ENCODE results near the gene MTA1.

MTA1 gene

DNA sequence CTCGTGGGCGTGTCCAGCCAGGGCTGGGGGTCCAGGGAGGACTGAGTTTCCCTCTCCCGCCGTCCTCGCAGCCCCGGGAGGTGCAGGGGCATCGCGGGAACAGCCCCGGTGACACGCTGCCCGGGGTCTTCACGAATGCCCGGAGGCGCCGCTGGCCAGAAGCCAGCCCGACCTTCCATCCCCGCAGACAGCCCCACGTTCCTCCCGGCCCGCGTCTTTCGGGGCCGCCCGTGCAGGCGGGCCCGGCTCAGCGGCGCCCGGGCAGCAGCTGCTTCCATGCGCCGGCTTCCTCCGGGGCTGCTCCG is 70.6 kb downstream of the MTA1 start:
- no peak for DNase-seq

DNA sequence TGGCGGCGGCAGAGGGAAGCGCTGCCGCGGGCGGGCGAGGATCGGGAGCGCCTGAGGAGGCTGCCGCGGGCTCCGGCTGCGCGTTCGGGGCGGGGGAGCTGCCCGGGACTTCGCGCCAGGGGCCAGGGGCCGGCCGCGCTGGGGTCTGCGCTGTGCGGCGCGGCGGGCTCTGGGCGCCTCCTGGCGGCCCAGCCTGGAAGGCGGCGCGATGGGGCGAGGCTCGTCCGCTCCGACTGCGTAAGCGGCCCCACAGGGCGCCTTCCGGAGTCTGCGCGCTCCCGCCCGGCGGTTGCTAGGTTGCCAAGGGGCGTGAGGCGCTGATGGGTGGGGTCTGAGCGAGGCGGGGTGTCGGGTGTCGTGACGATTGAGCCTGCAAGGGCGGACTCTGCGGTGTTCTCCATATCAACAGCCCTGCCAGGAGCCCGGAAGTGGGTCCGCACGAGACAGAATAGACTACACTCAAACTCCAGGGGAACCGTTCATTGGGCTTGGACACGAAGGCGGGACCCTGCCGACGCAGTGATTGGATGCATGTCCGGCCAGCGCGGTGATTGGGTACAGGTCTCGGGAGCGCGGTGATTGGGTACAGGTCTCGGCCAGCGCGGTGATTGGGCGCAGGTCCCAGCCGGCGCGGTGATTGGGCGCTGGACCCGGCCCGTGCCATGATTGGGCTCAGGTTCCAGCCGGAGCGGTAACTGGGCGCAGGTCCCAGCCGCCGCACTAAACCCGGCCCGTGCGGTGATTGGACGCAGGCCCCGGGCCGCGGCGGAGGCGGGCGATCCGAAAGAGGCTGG is 71.1 kb downstream of the MTA1 start, which contains the start of gene TEDC1:
Gene TEDC1, plus strand, starts transcription at position 675 of the 794 bp plus-strand sequence. CDS start 130 bp downstream, outside the sequence.
- peak; percentile 100 for DNase-seq

DNA sequence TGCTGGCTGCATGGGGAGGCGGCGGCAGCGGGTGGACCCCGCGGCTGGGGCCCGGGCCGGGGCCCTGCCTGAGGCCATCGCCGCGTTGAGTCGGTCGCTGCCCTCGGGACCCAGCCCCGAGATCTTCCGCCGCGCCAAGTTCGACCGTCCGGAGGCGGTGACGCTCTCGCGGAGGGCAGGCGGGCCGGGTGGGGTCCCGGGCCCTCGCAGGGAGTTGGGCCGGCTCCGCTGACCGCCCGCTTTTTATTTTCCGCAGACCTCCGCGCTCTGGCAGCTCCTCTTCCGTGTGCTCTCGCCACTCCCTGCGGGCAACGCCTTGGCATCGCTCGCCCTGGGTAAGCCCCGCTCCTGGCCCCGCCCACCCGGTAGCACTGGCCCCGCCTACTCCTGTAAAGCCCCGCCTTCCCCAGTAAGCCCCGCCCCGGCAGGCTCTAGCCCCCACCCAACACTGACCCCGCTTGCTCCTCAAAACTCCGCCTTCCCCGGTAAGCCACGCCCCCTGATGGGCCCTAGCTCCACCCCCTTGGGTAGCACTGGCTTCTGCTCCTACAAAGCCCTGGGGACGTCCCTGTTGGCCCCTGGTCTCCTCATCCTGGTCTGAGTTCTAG is 71.8 kb downstream of the MTA1 start:
- peak; percentile 94 for DNase-seq

DNA sequence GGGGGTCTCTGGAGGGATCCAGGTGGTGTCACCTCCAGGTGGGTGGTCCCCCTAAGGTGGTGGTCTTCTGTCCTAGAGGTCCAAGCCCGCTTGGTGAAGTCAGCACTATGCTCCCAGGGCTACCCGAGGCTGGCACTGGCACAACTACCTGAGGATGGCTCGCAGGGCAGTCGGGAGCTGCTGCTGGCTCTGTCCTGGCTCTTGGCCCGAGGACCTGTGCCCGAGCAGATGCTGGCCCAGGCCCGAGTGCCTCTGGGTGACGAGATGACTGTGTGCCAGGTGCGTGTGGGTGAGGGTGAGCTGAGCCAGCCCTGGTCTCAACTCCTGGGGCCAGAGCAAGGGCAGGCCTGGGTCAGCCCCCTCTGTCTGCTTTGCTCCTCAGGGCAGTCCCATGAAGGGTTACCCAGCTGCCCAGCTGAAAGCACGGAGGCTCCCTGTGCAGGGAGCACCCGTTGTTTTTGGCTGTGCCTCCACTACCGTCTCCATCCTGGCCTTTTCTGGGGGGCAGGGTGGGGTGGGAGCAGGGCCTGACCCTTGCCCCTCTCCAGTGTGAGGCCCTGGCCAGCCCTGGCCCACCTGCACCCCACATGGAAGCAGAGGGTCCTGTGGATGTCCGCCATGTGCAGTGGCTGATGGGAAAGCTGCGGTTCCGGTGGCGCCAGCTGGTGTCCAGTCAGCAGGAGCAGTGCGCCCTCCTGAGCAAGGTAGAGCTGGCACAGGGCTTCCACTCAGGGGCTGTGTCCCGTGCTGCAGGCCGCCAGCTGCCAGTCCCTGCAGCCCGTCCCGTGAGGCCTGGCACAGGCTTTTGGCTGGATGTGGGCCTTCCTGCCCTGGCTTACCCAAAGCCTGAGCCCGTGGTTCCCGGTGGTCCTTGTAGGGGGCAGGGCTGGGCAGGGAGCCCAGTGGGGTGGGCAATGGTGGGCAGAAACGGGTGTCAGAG is 72.7 kb downstream of the MTA1 start:
- no peak for DNase-seq

DNA sequence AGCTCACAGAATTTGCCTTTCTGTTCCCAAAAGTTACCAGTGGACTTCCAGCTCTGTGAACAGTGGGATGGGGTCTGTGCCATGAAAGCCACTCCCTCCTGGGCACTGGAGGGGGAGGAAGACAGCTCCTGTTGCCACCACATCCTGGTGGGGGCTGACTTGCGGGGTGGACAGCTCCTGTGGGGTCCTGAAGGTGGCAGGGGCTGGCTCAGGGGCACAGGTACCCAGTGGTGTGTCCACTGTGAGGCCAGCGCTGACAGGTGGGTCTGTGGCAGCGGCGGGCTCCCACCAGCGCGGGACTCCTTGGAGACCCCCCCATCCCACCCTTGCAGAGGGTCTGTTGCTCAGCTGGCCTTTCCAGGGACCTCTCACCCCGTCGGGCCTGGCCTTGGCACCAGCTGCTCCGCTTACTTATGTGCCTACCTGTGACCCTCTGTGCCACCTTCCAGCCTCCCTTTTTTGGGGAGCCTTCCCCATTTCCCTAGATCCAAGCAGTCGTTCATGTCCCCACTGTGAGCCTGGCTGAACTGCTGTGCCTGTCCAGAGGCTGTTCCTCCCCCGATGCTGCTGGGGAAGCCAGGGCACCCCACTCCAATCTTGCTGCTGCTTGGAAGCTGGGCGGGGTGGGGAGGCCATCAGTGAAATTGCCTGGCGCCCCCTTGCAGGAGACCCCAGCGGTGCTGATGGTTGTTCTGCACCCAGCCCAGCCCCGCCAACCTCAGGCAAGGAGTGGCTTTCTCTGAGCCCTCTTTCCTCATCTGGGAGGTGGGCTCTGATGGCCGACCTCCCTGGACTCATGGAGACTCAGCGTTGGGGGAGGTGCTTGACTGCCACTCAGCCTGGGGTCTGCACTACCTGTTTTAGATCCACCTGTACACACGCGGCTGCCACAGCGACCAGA is 73.6 kb downstream of the MTA1 start:
- no peak for DNase-seq

DNA sequence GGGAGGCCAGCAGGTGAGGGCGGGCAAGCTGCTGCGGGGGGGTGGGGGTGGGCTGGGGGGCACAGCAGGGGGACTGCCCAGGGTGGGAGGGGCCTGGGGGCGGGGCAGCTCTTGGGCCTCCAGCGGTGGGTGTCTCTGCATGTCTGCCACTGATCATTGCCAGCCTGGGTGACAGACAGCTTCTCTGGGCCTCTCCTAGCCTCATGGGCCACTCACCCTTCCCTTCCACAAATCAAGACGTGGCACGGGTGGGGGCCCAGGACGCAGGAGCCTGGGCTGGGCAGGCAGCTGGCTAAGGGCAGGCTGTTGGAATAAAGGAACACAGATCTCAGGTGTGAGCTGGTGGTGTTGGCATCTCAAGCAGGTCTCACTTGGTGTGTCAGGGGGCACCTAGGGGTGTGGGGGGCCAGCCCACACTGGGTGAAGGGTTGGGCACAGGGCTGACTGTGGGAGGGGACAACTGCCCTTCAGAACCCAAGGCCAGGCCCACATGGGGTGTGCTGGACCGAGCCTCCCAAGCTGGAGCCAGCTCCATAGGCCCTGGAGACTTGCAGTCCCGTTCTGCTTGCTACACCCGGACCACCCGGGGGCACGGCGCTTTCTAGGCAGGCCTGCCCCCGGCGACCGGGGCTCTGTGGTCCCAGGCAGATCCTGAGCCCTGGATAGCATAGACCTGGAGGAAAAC is 74.4 kb downstream of the MTA1 start:
- no peak for DNase-seq

DNA sequence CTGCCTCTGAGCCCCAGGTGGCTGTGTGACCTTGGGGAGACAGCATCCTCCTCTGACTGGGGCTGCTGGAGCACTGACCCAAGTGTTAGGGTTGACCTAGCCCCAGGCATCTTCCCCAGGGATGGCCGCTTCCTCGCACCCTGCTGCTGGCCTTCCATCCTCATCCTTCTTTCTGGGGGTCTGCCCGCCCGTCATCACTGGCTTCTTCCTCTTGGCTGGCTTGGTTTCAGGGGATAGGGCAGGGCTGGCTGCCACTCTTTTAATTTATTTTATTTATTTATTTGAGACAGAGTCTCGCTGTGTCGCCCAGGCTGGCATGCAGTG is 74.9 kb downstream of the MTA1 start:
- DNase-seq, result no peak

DNA sequence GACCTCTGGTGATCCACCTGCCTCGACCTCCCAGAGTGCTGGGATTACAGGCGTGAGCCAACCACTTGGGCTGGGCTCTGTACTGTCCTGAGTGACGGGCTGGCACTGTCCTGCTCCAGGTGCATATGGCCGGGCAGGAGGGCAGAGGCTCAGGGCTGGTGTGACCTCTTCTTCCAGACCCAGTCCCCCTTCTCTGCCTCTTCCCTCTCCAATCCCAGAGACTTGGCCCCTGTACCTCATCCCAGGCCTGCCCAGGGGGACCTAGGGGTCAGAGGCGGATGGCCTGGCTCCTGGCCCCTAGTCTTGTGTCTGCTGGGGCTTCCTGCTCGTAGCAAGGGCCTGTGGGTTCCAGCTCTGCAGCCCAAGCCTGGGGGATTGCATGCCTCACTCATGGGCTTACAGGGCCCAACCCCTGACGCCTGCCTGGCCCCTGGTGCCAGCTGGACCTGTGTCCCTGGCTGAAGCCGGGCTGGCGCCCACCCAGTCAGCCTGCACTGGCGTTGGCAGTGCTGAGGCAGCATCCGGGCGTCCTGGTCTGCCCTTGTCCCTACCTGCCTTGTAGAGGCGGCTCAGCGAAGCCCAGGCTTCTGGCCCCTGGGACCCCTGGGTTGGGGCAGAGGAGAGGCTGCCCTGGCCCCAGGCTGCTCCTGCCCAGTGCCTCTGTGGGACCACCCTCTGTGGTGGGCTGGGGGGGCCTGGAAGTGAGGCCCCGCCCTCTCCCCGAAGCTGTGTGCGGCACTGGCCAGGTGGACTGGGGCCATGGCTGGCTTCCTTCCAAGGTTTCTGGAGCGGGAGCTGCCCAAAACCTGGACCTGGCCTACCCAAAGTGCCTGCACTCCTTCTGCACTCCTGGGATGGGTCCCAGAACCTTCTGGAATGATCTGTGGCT is 75.7 kb downstream of the MTA1 start:
- DNase-seq, result no peak

DNA sequence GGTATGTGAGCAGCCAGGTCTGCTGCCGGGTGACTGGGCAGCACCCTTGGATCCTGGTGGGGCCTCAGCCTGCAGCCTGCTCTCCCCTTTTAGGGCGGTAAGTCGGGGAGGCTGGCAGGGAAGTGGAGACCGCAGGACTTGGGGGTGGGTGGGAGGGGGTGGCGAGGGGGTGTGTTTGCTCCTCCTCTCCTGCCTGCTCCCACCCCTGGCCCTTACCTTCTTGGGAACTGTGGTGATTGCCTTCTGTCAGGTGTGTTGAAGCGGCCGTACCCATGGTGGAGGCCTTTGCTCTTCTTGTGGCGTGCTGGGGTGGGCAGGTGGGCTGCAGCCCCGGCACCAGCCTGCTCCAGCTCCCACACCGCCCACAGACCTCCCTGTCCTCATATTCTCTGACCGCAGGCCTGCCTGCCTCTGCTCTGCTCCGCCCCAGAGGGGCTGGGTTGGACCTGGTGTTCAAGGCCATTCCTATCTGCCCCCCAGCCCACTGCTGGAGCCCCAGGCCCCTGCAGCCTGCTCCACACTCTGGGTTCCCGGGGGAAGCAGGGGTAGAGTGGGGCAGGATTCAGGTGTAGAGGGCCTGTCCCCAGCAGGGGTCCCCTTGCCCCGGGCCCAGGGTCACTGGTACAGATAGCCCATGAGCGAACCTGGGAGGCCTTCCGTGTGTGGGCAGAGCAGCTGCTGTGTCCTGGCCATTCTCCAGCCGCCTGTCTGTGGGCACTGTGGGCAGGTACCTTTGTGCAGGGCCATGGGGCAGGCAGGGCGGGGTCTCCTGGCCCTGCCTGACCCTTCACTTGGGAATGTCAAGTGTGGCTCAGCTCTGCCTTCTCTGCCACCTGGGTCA is 76.6 kb downstream of the MTA1 start:
- DNase-seq, result no peak

DNA sequence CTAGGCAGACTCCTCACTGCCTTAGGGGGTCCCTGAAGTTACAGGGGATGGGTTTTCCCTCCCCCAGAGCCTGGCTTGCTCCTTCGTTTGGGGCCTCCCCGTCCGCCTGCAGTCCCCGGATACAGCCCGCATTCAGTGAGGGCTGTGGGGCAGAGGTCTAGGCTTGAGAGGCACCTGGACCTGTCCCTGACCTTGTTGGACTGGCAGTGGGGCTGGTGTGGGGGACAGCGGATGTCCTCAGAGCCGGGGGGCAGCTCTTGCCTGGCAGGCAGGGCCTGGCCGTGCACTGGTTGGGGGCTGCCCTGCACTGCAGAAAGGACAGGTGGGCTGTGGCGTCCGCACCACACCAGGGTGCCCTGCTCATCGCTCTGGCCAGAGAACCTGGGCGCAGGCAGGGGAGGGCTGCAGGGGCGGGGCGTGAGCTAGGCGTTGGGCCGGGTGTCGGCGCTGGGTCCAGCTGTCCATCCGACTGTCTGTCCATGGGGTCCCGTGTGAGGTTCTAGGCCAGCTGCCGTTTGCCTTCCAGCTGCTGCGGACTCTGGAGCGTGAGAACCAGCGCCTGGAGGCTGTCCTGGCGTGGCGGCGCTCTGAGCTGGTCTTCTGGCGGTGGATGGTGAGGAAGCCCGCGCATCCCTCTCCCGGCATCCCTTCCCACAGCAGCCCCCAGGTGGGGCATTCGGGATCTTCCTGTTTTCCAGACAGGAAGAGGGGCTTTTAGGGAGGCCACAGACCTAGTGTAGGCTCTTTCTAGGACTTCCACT is 77.4 kb downstream of the MTA1 start:
- DNase-seq, result no peak

DNA sequence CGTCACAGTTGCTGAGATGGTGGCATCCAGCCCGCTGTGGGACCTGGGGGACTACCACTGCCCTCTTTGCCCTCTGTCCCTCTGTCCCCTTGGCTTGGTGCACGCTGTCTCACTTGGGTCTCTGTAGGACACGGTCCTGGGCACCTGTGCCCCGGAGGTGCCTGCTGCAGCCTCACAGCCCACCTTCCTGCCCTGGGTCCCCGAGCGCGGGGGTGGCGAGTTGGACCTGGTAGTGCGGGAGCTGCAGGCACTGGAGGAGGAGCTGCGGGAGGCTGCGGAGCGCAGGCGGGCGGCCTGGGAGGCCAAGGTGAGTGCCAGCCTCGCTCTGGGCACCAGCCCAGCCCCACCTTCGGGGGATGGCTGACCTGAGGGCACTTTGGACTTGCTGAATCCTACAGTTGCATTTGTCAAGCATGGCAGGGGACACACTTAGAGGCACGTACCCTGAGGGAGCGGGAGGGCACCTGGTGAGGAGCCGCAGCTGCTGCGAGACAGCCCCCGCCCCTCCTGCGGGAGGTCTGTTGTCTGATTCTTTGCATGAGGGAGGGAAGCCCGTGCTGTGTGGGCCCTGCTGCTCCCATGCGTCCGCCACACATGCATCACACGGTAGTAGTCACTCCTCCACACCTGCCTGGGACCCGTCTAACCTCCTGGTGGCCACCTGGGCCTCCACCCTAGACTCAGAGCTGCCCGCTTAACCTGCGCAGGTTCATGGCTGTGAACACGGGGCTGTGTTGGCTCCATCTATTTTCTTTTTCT is 78.2 kb downstream of the MTA1 start:
- no peak for DNase-seq

DNA sequence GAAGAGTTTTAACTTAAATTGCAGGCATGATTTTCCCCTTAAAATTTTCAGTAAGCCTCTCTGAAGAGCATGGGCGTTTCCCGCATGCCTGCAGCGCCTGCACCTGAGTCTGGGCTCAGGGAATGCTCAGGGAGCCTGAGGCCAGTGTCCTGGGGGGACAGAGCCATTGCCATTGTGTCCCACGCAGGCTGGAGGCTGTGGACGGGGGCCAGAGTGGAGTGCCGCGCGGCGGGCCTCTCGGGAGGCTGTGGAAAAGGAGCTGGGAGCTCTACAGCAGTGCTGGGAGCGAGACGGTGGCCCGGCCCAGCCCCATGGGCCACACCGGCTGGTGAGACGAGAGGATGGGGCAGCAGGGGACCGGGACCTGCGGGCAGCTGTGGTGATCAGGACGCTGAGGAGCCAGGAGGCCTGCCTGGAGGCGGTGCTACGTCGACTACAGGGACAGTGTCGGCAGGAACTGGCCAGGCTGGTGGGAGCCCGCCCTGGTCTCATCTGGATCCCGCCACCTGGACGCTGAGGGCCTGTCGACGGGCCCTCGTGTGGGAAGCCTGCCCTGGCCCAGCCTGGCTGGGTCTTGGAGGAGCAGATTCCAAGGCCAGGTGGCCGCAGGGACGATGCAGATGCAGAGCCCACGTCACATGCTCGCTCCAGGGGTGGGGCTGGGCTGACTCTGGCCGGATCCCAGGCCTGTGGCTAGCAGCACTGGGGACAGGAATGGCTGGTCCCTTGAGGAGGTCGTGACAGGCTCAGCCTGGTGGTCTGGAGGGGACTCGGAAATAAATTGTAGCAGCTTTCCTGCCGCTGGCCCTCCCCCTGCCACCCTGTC is 79.0 kb downstream of the MTA1 start:
- DNase-seq, result no peak

DNA sequence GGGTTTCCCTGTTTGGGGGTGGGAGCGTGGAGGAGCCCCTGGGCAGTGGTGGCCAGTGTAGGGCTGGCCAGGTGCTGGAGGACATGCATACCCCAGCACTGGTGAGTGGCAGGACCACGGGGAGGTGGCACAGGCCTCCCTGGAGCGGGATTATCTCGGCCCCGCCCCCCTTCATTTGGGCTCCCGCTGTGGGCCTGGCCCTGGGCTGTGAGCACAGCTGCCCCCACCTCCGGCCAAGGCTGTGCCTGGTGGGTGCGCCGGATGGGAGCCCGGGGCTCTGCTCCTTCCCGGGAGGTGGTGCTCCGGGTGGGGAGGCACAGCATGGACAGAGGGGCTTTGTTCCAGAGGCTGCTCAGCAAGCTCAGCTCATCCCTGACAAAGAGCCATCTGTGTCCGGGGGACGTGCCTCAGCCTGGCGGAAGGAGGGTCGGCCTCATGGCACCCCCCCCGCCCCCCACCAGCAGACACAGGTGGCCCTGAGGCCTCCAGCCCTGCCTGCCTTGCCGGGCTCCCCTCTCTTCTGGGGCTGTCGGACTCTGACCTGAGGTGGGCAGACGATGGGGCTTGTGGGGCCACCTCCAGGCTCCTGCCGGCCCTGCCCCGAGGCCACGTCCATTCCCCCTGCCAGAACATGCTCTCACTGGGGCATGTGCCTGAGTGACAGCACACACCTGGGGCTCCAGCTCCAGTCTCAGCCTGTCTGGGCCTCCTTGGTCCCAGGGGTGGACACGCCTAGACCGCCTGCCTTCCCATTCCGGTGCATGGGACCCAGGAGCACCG is 79.8 kb downstream of the MTA1 start:
- DNase-seq, result no peak

DNA sequence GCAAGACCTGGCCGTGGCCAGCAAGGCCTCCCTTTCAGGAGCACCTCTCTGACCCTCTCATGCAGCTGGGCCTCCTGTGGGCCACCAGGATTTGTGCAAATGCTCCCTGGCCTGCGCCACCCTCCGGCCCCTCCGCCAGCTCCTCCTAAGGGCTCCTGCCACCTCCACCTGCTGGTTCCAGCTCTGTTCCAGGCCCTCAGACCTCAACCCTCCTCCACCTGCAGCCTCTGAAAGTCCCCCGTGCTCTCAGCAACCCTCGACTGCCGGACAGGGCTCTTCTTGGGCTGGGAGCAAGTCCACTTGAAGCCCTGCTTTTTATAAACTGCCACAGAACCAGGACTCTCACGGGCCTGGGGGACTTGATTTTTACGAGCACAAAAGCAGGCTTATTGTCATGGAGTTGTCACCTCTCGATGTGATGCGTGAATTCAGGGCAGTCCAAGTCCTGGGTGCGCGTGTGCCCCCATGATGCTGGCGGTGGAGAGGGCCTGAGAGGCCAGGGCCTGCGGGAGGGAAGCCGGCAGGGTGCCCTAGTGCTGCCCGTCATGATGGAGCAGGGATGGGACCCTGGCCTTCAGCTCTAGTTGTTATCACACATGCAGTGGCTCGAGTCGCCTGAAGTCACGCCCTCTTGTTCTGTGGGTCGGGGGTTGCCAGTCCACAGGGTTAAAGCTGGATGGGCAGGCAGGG is 80.6 kb downstream of the MTA1 start:
- no peak for DNase-seq

DNA sequence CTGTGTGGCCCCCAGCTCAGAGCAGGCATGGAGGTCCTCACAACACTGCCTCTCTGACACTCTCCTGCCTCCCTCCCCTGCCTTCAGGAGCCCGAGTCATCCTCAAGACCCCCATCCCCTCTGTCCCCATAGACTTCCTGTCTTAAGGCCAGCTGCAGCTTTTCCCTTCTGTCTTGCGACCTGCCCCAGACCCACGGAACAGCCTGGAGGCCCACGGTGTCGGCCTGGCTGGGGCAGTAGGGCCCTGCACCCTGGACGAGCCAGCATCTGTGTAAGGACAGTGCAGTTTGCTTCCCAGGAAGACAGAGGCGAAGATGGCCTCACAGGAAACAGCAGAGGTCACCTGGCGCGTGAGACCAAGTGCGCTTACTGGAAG is 81.1 kb downstream of the MTA1 start:
- DNase-seq, result no peak
